GM12874 (cell line): ENCODE results near the gene KYNU.

Experiments used
- TF ChIP-seq, protein P1 (sequence below): IDR thresholded peaks from 2 replicates; pipeline ENCODE4 v1.5.1; 2011; ENCODE audit warnings: low read depth, mild to moderate bottlenecking, control low read depth, low read length, moderate library complexity; ENCODE audit not compliant: insufficient read depth

Gene KYNU

DNA sequence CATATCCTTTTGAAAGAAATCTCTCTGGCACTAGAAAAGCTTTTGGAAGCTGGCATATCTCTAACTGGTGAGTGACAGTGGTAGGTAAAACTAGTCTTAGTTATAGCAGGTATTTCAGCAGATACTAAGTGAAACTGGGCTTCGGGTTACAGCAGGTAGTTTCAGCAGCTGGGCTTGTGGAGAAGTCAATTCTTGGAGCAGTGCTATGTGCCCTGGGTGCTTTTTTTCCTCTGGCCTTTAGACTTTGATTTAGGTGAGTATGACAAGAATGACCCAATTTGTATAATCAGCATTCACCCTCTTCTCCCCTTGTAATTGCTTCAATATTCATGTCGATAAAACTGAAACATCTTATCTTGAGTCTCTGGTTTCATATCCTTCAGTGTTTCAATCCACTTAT lies 123.1 kb downstream of the KYNU start:
- TF ChIP-seq, protein P1, sequence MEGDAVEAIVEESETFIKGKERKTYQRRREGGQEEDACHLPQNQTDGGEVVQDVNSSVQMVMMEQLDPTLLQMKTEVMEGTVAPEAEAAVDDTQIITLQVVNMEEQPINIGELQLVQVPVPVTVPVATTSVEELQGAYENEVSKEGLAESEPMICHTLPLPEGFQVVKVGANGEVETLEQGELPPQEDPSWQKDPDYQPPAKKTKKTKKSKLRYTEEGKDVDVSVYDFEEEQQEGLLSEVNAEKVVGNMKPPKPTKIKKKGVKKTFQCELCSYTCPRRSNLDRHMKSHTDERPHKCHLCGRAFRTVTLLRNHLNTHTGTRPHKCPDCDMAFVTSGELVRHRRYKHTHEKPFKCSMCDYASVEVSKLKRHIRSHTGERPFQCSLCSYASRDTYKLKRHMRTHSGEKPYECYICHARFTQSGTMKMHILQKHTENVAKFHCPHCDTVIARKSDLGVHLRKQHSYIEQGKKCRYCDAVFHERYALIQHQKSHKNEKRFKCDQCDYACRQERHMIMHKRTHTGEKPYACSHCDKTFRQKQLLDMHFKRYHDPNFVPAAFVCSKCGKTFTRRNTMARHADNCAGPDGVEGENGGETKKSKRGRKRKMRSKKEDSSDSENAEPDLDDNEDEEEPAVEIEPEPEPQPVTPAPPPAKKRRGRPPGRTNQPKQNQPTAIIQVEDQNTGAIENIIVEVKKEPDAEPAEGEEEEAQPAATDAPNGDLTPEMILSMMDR = no peak

DNA sequence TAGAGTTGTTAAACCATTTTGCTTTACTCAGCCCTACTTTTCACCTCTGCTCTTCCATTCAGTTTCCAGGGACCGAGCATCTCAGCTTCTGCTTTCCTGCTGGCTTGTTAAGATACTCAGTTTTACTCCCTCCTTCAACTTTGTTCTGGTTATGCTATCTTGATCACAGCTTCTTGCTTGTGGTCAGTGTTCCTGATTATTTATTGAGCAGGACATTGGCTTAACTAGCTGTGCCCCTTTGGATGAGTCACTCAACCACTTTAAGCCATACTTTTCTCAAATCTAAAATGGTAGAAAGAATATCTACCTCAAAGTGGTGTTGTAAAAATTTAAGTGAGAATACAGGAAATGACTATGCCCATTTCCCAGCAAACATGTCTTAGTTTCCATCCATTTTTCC lies 124.0 kb downstream of the KYNU start:
- TF ChIP-seq, protein P1 = no peak

DNA sequence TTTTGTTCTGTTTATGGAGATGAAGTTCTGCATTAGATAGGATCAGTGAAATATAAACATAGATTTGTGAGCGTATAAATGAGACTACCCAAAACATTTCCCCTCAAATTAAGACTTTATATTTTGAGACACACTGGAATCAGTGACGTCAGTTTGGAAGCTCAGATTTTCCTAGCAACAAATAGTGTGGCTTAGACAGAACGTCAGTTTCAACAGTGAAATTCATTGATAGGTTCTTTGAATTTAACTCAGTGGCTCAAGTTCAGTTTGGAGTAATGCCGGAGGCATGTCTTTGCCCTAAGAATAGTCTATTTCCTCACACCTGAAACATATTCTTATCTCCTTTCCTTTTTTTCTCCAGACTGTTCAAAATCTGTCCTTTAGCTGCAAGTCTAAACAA lies 138.2 kb downstream of the KYNU start:
- TF ChIP-seq, protein P1 = no peak

DNA sequence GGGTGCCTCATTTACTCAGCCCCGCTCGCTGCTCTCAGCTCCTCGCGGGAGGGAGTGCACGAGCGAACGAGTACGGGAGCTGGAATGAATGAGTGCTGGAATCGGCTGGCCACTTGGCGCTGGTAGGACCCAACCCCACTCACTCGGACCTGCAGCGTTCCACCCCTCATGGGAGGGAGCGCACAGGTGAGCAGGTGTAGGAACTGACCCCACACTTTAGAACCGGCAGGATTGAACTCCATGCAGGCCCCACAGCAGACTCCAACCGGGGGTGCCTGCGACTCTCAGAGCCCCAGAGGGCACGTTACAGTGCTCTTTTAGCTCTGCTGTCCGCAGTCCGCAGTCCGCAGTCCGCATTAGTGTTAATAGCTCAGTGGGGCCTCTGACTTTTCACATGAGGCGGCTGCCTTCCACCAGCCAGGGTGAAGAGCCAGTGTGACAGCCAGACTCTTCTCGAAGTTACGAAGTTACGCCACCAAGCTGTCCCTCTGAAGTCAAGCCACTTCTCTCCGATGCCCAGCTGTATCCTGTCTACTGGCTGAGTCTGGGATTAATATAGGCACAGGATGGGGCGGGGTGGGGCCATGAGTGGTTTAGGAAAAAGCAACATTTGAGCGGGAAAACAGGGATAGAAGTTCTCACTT lies 149.1 kb downstream of the KYNU start:
- TF ChIP-seq, protein P1 = no peak

DNA sequence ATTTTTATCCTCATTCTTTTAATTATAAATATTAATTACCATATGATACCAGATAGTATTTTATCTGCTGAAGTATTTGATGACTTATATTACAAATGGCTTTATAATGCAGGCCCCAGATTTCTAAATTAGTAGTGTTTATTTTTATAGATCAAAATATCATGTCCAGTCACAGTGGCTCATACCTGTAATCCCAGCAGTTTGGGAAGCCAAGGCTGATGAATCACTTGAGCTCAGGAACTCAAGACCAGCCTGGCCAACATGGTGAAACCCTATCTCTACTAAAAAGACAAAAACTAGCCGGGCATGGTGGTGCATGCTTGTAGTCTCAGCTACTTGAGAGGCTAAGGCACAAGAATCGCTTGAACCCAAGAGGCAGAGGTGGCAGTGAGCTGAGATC lies 151.7 kb downstream of the KYNU start:
- TF ChIP-seq, protein P1 = no peak

DNA sequence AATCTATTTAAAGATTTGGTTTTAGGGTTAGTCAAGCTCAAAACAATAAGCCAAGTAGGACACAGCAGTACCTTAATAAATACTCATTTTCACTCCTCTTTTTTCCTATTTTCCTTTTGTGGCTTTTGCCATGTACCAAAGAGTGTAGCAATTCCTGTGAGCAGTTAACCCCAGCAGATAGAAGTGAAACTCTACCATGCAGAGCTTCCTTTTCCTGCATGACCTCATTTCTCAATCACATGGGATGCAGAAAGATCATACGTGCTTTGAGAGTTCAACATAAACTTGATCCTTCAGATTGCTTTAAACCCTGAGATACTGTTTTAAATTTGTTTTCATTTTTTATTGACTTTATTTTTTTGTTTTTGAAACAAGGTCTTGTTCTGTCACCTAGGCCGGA lies 152.7 kb downstream of the KYNU start:
- TF ChIP-seq, protein P1 = no peak

DNA sequence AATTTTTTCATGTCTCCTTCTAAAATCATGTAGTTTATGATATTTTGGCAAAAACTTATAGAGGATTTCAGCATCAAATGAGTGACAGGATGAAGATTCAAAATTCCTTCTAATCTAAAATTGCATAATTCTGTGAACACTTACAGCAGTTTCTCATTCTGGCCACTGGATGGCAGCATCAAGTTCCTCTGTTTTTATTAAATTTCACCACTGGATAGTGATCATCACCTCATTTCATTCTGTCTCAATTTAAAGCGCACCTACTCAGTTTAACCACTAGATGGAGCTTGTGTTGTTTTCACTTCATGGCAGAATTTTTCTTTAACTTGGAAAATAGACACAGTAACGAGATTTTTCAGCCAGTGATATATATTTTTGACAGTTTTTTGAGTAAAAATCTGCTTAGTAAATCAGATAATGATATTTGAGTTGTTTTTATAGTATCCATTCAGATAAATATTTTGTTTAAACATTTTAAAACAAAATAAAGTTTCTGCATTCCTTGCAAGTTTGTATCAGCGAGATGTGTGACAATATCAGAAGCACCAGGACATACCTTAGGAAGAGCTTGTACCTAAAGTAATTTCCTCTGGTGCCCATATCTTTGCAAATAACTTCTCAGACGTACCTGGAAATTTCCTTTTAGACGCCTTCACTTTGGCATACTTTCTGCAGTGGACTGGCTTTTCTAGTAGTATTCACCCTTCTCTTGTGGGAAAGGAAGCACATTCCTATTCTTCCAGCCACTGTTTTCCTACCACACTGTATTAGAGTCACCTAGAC lies 157.0 kb downstream of the KYNU start:
- TF ChIP-seq, protein P1 = peak; percentile 63
